IPS DF 4.7 (cell line): ENCODE data around the gene TRERF1.

ENCODE experiments used
- DNase-seq: peaks from one replicate; pipeline ENCODE4 v3.0.0-alpha.2; 2013; ENCODE audit warnings: low spot score; ENCODE audit errors: extremely low read depth

Gene TRERF1

GRCh38 chr6:42394881-42395620 is 56.7 kb downstream of the TRERF1 start:
- no peak for DNase-seq

GRCh38 chr6:42394151-42394550 is 57.6 kb downstream of the TRERF1 start:
- DNase-seq: no peak

DNA sequence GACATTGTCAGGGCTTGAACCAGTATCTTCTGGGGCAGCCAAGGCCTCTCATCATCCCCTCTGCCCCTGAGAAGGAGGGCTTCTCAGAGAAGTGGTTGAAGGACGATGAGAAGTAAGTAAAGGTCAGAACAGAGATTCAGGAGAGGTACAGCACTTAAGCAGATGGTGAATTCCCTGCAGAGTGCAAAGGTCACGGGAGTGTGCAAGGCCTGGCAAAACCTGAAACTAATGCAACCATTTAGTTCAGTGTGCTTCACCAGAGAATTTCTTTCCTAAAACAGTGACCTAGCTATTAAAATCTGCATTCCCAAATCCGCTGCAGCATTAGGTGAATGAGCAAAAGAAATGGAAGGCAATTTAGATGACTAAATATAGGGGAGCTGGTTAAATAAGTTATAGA is 58.4 kb downstream of the TRERF1 start:
- no peak for DNase-seq

DNA sequence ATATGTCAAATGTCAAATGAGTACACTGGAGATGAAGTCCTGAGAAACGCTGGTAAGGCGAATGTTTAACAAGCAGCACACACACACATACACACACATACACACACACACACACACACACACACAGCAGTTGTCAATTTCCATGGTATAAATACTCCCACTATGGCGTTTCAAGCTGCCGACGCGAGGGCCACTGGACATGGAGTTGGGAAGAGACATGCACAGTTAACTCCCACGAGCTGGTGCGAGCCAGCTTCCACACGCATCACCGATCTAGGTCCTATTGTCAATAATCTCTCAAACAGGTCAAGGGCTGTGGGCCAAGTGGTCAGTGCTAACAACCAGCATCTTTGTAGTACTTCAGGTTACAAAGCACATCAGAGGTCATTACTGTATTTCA is 58.9 kb downstream of the TRERF1 start:
- no peak for DNase-seq

GRCh38 chr6:42391441-42391840 is 60.3 kb downstream of the TRERF1 start:
- no peak for DNase-seq

GRCh38 chr6:42390228-42390934 is 61.3 kb downstream of the TRERF1 start:
- DNase-seq: no peak

DNA sequence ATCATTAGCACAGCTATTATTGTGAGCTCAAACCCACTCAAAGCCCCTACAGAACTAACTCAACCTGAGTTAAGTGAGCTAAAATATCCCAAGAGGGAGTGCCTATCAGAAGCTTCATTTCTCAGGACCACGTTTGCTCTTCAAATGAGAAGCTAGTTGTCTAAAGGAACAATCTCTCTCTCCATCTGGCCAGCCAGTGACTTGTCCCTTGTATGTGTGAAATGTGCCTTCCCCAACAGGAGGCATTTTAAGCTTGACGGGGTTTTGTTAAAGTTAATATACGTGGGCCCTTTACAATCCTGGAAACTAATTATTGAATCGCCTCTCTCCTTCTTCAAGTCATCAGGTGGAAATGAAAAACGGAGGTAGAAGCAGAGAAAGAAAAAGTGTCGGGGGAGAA is 62.0 kb downstream of the TRERF1 start:
- DNase-seq: no peak

- no peak for DNase-seq
Observed at GRCh38 chr6:42388046-42388445, 63.7 kb downstream of the TRERF1 start.

DNA sequence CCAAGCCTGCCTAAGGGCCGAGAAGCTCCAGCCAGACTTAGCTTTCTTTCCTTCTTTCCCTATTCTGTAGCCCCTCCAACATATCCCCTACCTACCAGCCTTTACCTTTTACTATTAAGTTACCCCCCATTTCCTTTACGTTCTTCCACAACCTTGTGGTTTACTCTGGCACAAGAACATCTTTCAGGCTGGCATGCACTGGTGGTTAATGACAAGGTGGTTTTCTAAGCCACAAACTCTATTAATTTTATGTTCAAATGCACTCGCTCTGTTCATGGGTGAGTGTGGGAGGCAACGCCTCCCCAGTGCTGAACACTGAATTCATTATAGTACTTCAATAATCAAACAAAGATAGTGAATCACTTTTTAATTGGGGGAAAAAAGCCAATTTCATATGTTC is 64.4 kb downstream of the TRERF1 start:
- DNase-seq: no peak

- DNase-seq: no peak
Observed at GRCh38 chr6:42385339-42385738, 66.4 kb downstream of the TRERF1 start.

DNA sequence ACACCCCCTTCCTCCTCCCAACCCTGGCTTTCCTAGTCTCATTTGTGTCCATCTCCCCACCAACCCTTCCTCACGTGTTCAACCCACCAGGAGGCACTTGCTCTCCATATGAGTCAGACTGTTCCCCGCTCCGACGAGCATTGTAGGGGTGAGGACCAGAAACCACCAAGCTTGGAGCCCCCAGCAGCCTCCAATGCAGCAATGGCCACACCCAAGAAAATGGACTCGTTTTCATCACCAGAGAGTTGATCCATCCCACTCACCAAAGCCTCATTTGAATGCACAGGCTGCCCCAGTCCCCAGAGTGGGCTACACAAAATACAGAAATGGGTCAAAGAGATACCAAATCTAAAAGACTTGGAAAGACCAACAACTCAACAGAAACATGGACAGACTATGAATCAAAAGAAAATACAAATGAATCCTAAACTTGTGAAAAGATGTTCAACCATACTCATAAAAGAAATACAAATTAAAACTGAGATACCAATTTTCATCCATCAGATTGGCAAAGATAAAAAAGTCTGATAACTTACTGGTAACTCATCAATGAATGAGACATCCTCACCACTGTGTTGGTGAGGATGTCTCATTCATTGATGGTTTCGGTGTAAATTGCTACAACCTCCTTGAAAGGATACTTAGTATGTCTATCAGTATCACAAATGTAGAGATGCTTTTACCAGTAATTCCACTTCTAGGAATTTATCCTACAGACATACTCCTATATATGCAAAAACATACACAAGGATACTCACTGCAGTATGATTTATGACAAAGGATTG is 68.1 kb downstream of the TRERF1 start:
- no peak for DNase-seq

- DNase-seq: no peak
Observed at GRCh38 chr6:42381850-42382249, 69.9 kb downstream of the TRERF1 start.

DNA sequence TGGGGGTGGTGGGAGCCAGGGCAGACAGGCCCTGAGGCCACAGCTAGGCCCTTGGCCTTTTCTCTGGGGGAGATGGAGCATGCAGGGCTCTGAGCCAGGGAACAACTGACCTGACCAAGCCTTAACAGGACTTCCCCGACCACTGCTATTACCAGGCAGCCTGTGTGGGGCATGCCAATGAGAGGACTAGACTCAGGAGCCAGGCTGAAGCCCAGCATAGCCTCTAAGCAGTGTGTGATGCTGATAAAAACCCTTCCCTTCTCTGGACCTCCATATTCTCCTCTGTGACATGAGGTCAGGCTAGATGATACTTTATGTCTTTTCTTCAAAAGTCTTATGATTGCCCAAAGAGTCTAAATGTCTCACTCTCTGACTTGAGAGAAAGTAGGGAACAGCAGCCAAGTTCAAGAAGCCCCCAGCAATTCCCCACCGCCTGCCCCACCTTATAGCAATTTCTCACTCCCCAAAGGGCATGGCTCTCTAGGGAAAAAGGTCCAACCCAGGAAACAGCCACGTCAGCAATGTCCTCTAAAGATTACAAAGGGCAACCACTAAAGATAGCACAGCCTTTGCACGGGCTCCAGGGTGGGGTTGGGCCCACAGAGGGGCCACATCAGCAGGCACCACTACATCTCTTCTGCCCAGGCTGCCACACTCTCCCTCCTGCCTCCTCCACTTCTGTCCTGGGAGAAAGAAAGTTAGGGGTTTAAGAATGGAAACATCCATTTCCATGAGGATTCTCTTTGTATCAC is 71.3 kb downstream of the TRERF1 start:
- DNase-seq: no peak

- no peak for DNase-seq
Observed at GRCh38 chr6:42378536-42378935, 73.2 kb downstream of the TRERF1 start.

DNA sequence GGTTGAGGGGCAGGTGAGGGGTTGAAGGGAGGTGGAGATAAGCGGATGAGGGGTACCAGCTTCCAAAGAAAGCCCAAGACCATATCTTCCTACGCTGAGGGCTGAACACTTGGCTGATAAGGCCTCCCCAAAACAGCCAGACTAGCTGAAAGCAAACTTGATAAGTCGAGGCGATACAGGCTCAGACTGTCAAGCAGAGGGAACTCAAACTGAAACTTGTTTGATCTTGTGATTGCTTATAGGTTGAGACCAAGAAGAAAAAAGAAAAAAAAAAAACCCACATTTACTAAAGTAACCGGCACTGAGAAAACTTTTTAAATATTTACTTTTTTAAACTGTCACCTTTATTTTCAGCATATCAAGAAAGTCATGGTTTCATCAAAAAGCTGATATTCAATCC is 73.6 kb downstream of the TRERF1 start:
- DNase-seq: no peak

- no peak for DNase-seq
Observed at GRCh38 chr6:42375007-42375635, 76.6 kb downstream of the TRERF1 start.

- no peak for DNase-seq
Observed at GRCh38 chr6:42374018-42374669, 77.6 kb downstream of the TRERF1 start.

DNA sequence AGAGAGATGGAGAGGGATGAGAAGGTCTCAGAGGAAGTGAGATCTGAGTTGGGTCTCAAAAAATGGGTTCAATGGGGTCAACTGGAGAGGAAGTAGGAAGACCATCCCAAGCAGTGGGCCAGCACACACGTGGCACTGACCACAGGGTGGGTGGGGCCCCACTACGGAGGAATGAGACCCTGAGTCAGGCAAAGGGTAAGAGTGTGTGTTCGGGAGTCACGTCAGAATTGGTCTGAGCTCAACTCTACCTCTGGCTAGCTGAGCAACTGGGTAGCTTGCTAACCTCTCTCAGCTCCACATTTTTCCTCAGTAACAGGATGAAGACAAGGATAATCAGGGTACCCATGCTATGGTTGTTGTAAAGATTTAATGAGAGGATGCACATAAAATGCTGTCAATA is 79.0 kb downstream of the TRERF1 start:
- DNase-seq: no peak

GRCh38 chr6:42370323-42370985 is 81.3 kb downstream of the TRERF1 start:
- DNase-seq: no peak

GRCh38 chr6:42369568-42369967 is 82.2 kb downstream of the TRERF1 start:
- DNase-seq: no peak
